Nephron (organoid): ENCODE measurements around the gene PXMP2.

Experiments
- H3K27ac Mint-ChIP-seq, 3 experiments: 2 replicates each; pipeline ENCODE4 v1.8.0; 2020; ENCODE audit warnings: mixed read lengths in 3 of 3, mild to moderate bottlenecking in 2 of 3, moderate library complexity in 1 of 3
- H3K27me3 Mint-ChIP-seq: 2 replicates; pipeline ENCODE4 v1.8.0; 2021; ENCODE audit warnings: low read depth, mild to moderate bottlenecking, moderate library complexity, mixed read lengths
- H3K36me3 Mint-ChIP-seq: 2 replicates; pipeline ENCODE4 v1.8.0; 2020; ENCODE audit warnings: low read depth, mixed read lengths
- H3K4me1 Mint-ChIP-seq: 2 replicates; pipeline ENCODE4 v1.8.0; 2020; ENCODE audit warnings: mixed read lengths
- H3K4me3 Mint-ChIP-seq, 3 experiments: 2 replicates each; pipeline ENCODE4 v1.8.0; 2020; ENCODE audit warnings: mild to moderate bottlenecking in 3 of 3, mixed read lengths in 3 of 3, moderate library complexity in 2 of 3
- H3K9me3 Mint-ChIP-seq: 2 replicates; pipeline ENCODE4 v1.8.0; 2020; ENCODE audit warnings: mixed read lengths
- CTCF ChIP-seq, 3 experiments: fragments of 200-600 bp; sonication (generic); IDR thresholded peaks; one replicate each; pipeline ENCODE4 v1.5.0; 2021; ENCODE audit warnings: antibody characterized with exemption in 3 of 3; ENCODE audit not compliant: unreplicated experiment in 3 of 3

PXMP2 gene

GRCh38 chr12:132730353-132730752 is 43.0 kb downstream of the PXMP2 start:
- H3K27ac Mint-ChIP-seq, result no peak overlapping the region
- no peaks in the 10 kb centered on the region for H3K27me3 Mint-ChIP-seq
- no peak overlapping the region for H3K4me3 Mint-ChIP-seq
- no peaks in the 10 kb centered on the region for H3K9me3 Mint-ChIP-seq
- TF ChIP-seq CTCF (IDR thresholded peaks at IDR 0.05; ENCODE audit: unreplicated experiment in 3 of 3), result no peak
- H3K4me1 Mint-ChIP-seq, result no peaks in the 10 kb centered on the region
- peaks cover 89% of the 10 kb centered on the region for H3K36me3 Mint-ChIP-seq

- no peak for TF ChIP-seq CTCF (IDR thresholded peaks at IDR 0.05; ENCODE audit: unreplicated experiment in 3 of 3)
- Mint-ChIP-seq H3K4me1 (no peaks in the 10 kb centered on the region), H3K27me3 (no peaks in the 10 kb centered on the region), H3K27ac (no peak overlapping the region), H3K9me3 (no peaks in the 10 kb centered on the region), H3K36me3 (peaks cover 86% of the 10 kb centered on the region), H3K4me3 (no peak overlapping the region)
Measured at GRCh38 chr12:132731574-132731973, 44.2 kb downstream of the PXMP2 start.

GRCh38 chr12:132734206-132734605 is 46.8 kb downstream of the PXMP2 start:
- Mint-ChIP-seq H3K9me3 (no peaks in the 10 kb centered on the region), H3K27ac (peak overlapping the region in 1 of 3 experiments; percentile 70), H3K27me3 (no peaks in the 10 kb centered on the region), H3K4me3 (no peak overlapping the region), H3K36me3 (peaks cover 83% of the 10 kb centered on the region), H3K4me1 (no peaks in the 10 kb centered on the region)
- TF ChIP-seq CTCF (IDR thresholded peaks at IDR 0.05; ENCODE audit: unreplicated experiment in 3 of 3), result no peak

- H3K9me3 Mint-ChIP-seq, result no peaks in the 10 kb centered on the region
- peak overlapping the region in 1 of 3 experiments; percentile 76 for H3K27ac Mint-ChIP-seq
- peaks cover 85% of the 10 kb centered on the region for H3K36me3 Mint-ChIP-seq
- H3K4me1 Mint-ChIP-seq, result no peaks in the 10 kb centered on the region
- H3K27me3 Mint-ChIP-seq, result no peaks in the 10 kb centered on the region
- no peak for TF ChIP-seq CTCF (IDR thresholded peaks at IDR 0.05; ENCODE audit: unreplicated experiment in 3 of 3)
- no peak overlapping the region for H3K4me3 Mint-ChIP-seq
Measured at GRCh38 chr12:132735496-132735895, 48.1 kb downstream of the PXMP2 start.

GRCh38 chr12:132736378-132736777 is 49.0 kb downstream of the PXMP2 start:
- Mint-ChIP-seq H3K27me3 (no peaks in the 10 kb centered on the region), H3K36me3 (peaks cover 86% of the 10 kb centered on the region), H3K4me3 (no peak overlapping the region), H3K27ac (no peak overlapping the region), H3K4me1 (no peaks in the 10 kb centered on the region), H3K9me3 (no peaks in the 10 kb centered on the region)
- no peak for TF ChIP-seq CTCF (IDR thresholded peaks at IDR 0.05; ENCODE audit: unreplicated experiment in 3 of 3)

- peaks cover 86% of the 10 kb centered on the region for H3K36me3 Mint-ChIP-seq
- H3K9me3 Mint-ChIP-seq, result no peaks in the 10 kb centered on the region
- H3K4me1 Mint-ChIP-seq, result no peaks in the 10 kb centered on the region
- TF ChIP-seq CTCF (IDR thresholded peaks at IDR 0.05; ENCODE audit: unreplicated experiment in 3 of 3), result no peak
- H3K27me3 Mint-ChIP-seq, result no peaks in the 10 kb centered on the region
- no peak overlapping the region for H3K4me3 Mint-ChIP-seq
- no peak overlapping the region for H3K27ac Mint-ChIP-seq
Measured at GRCh38 chr12:132736913-132737312, 49.5 kb downstream of the PXMP2 start.
